ENCODE data around the gene SEC31A. TPM values are rescaled to one million over a fixed set of nuclear protein-coding genes. Genes with fewer than 3 reads are reported as not detected.
"Not testable (repeated sequence)": the region's sequence is repeated elsewhere in the genome, so short reads cannot be mapped to it uniquely, and the experiment has no call there.

Gene SEC31A
- total and polyA plus RNA-seq, 7 experiments from 2014 or later: 130 to 168 (median 147) TPM

GRCh38 chr4:82886147-82886942 lies 4.6 kb downstream of the SEC31A start:
- Mint-ChIP-seq H3K4me3 (peak overlapping the region in 1 of 10 donors; percentile 2), H3K27ac (peak overlapping the region in 3 of 9 donors; percentile 1 to 6 (median 5)), H3K9me3 (peaks cover 0 to 2% (median 0%) of the 10 kb centered on the region in 11 donors), H3K36me3 (peaks cover 0 to 18% (median 12%) of the 10 kb centered on the region in 5 donors), H3K4me1 (peaks cover 31 to 69% (median 60%) of the 10 kb centered on the region in 7 donors), H3K27me3 (no peaks in the 10 kb centered on the region)
- no peak overlapping the region for H3K4me3 ChIP-seq (ENCODE audit: low read length)
- peaks cover 7 to 11% of the 10 kb centered on the region in 2 donors for H3K4me1 ChIP-seq (ENCODE audit: control insufficient read depth in 2 of 2, insufficient read depth in 2 of 2, low read length in 2 of 2)
- H3K9me3 ChIP-seq (ENCODE audit: control insufficient read depth in 2 of 3, low read length in 3 of 3): no peaks in the 10 kb centered on the region
- no peaks in the 10 kb centered on the region for H3K27me3 ChIP-seq (ENCODE audit: control insufficient read depth in 2 of 2, insufficient read depth in 2 of 2, low read length in 2 of 2)
- DNase-seq (no peak), ATAC-seq (no peak)
- H3K27ac ChIP-seq (ENCODE audit: low read depth, low read length): no peak overlapping the region
- H3K36me3 ChIP-seq (ENCODE audit: control insufficient read depth in 2 of 3, insufficient read depth in 3 of 3, low read length in 3 of 3): peaks cover 0 to 7% (median 0%) of the 10 kb centered on the region in 3 experiments
- ChIA-PET POLR2A (interaction anchor here (0.5 to 1.7 kb wide), 8 partner anchors 10 to 515 kb away, joined by 3 to 6 read pairs (median 3); partner anchors contain the start of gene COPS4), CTCF (interaction anchor here (1.4 kb wide), 1 partner anchor 33 kb away, joined by 3 read pairs; no protein-coding TSS in a partner anchor)
- intact Hi-C loops (cut with micrococcal nuclease): no loop called here

GRCh38 chr4:82885410-82885809 lies 5.5 kb downstream of the SEC31A start:
- CTCF ChIA-PET: interaction anchor here (0.6 to 1.4 kb wide), 3 partner anchors 32 to 607 kb away, joined by 3 read pairs; no protein-coding TSS in a partner anchor

GRCh38 chr4:82868572-82868971 lies 22.4 kb downstream of the SEC31A start:
- intact Hi-C loops (cut with micrococcal nuclease): loop anchor here in 1 of 2 donors (10.0 kb wide), 1 partner anchor 494 kb away; the partner anchor contains the start of gene HNRNPD
- H3K4me3 ChIP-seq (ENCODE audit: low read length): no peak overlapping the region
- POLR2A ChIA-PET: interaction anchor here (1.0 kb wide), 1 partner anchor 32 kb away, joined by 3 read pairs; the partner anchor contains the start of gene THAP9
- no peaks in the 10 kb centered on the region for H3K9me3 ChIP-seq (ENCODE audit: control insufficient read depth in 2 of 3, low read length in 3 of 3)
- peaks cover 3 to 59% (median 28%) of the 10 kb centered on the region in 3 experiments for H3K36me3 ChIP-seq (ENCODE audit: control insufficient read depth in 2 of 3, insufficient read depth in 3 of 3, low read length in 3 of 3)
- H3K4me3 Mint-ChIP-seq: no peak overlapping the region
- no peaks in the 10 kb centered on the region for H3K27me3 ChIP-seq (ENCODE audit: control insufficient read depth in 2 of 2, insufficient read depth in 2 of 2, low read length in 2 of 2)
- CTCF ChIA-PET: no interaction called here
- H3K27ac Mint-ChIP-seq: peak overlapping the region in 1 of 9 donors; percentile 63
- peaks cover 13 to 19% of the 10 kb centered on the region in 2 donors for H3K4me1 ChIP-seq (ENCODE audit: control insufficient read depth in 2 of 2, insufficient read depth in 2 of 2, low read length in 2 of 2)
- no peaks in the 10 kb centered on the region for H3K9me3 Mint-ChIP-seq
- H3K4me1 Mint-ChIP-seq: peaks cover 17 to 39% (median 31%) of the 10 kb centered on the region in 7 donors
- ATAC-seq (no peak), DNase-seq (no peak)
- no peak overlapping the region for H3K27ac ChIP-seq (ENCODE audit: low read depth, low read length)
- H3K27me3 Mint-ChIP-seq: no peaks in the 10 kb centered on the region
- H3K36me3 Mint-ChIP-seq: peaks cover 7 to 57% (median 35%) of the 10 kb centered on the region in 5 donors

More at GRCh38 chr4:82885410-82885809, 5.5 kb downstream of the SEC31A start:
- no peak overlapping the region for H3K27ac ChIP-seq (ENCODE audit: low read depth, low read length)
- POLR2A ChIA-PET: interaction anchor here (0.6 to 1.7 kb wide), 4 partner anchors 17 to 59 kb away, joined by 3 to 6 read pairs (median 4); no protein-coding TSS in a partner anchor
- H3K9me3 ChIP-seq (ENCODE audit: control insufficient read depth in 2 of 3, low read length in 3 of 3): no peaks in the 10 kb centered on the region
- Mint-ChIP-seq H3K27me3 (no peaks in the 10 kb centered on the region), H3K4me3 (peak overlapping the region in 2 of 10 donors; percentile 2 to 7), H3K36me3 (peaks cover 0 to 19% (median 12%) of the 10 kb centered on the region in 5 donors), H3K9me3 (peaks cover 0 to 2% (median 0%) of the 10 kb centered on the region in 11 donors), H3K27ac (peak overlapping the region in 5 of 9 donors; percentile 1 to 38 (median 6)), H3K4me1 (peaks cover 35 to 71% (median 62%) of the 10 kb centered on the region in 7 donors)
- DNase-seq (no peak), ATAC-seq (no peak)
- peaks cover 7 to 11% of the 10 kb centered on the region in 2 donors for H3K4me1 ChIP-seq (ENCODE audit: control insufficient read depth in 2 of 2, insufficient read depth in 2 of 2, low read length in 2 of 2)
- no peaks in the 10 kb centered on the region for H3K27me3 ChIP-seq (ENCODE audit: control insufficient read depth in 2 of 2, insufficient read depth in 2 of 2, low read length in 2 of 2)
- intact Hi-C loops (cut with micrococcal nuclease): no loop called here
- no peak overlapping the region for H3K4me3 ChIP-seq (ENCODE audit: low read length)
- peaks cover 0 to 5% (median 0%) of the 10 kb centered on the region in 3 experiments for H3K36me3 ChIP-seq (ENCODE audit: control insufficient read depth in 2 of 3, insufficient read depth in 3 of 3, low read length in 3 of 3)

GRCh38 chr4:82866706-82867385 lies 24.1 kb downstream of the SEC31A start:
- CTCF ChIA-PET: interaction anchor here (0.7 kb wide), 1 partner anchor 17 kb away, joined by 3 read pairs; no protein-coding TSS in a partner anchor
- Histone ChIP-seq H3K27ac (ENCODE audit: low read depth, low read length) (peak overlapping the region; percentile 56), H3K36me3 (ENCODE audit: control insufficient read depth in 2 of 3, insufficient read depth in 3 of 3, low read length in 3 of 3) (peaks cover 3 to 54% (median 36%) of the 10 kb centered on the region in 3 experiments), H3K4me3 (ENCODE audit: low read length) (no peak overlapping the region), H3K4me1 (ENCODE audit: control insufficient read depth in 2 of 2, insufficient read depth in 2 of 2, low read length in 2 of 2) (peaks cover 13 to 19% of the 10 kb centered on the region in 2 donors), H3K9me3 (ENCODE audit: control insufficient read depth in 2 of 3, low read length in 3 of 3) (no peaks in the 10 kb centered on the region), H3K27me3 (ENCODE audit: control insufficient read depth in 2 of 2, insufficient read depth in 2 of 2, low read length in 2 of 2) (no peaks in the 10 kb centered on the region)
- H3K27ac Mint-ChIP-seq: peak overlapping the region; percentile 51 to 84 (median 76)
- ATAC-seq (no peak), DNase-seq (no peak)
- no peaks in the 10 kb centered on the region for H3K9me3 Mint-ChIP-seq
- H3K27me3 Mint-ChIP-seq: no peaks in the 10 kb centered on the region
- peaks cover 7 to 66% (median 43%) of the 10 kb centered on the region in 5 donors for H3K36me3 Mint-ChIP-seq
- POLR2A ChIA-PET: interaction anchor here (0.6 to 1.5 kb wide), 3 partner anchors 15 to 435 kb away, joined by 4 to 6 read pairs (median 5); no protein-coding TSS in a partner anchor
- peaks cover 17 to 40% (median 31%) of the 10 kb centered on the region in 7 donors for H3K4me1 Mint-ChIP-seq
- intact Hi-C loops (cut with micrococcal nuclease): loop anchor here in 1 of 2 donors (10.0 kb wide), 1 partner anchor 492 kb away; the partner anchor contains the start of gene HNRNPD
- peak overlapping the region in 8 of 10 donors; percentile 13 to 40 (median 26) for H3K4me3 Mint-ChIP-seq

- H3K27ac Mint-ChIP-seq: peak overlapping the region; percentile 44 to 94 (median 86)
- H3K27me3 Mint-ChIP-seq; H3K9me3 Mint-ChIP-seq; H3K27me3 ChIP-seq (ENCODE audit: control insufficient read depth in 2 of 2, insufficient read depth in 2 of 2, low read length in 2 of 2); CTCF ChIA-PET; H3K9me3 ChIP-seq (ENCODE audit: control insufficient read depth in 2 of 3, low read length in 3 of 3); ATAC-seq; H3K4me3 ChIP-seq (ENCODE audit: low read length); DNase-seq: not testable (repeated sequence)
- H3K27ac ChIP-seq (ENCODE audit: low read depth, low read length): peak overlapping the region; percentile 56
- POLR2A ChIA-PET: interaction anchor here (1.5 to 1.8 kb wide), 2 partner anchors 20 to 34 kb away, joined by 6 to 10 read pairs; partner anchors contain the start of gene THAP9
- peaks cover 7 to 70% (median 46%) of the 10 kb centered on the region in 5 donors for H3K36me3 Mint-ChIP-seq
- H3K4me3 Mint-ChIP-seq: peak overlapping the region in 8 of 10 donors; percentile 29 to 70 (median 50)
- H3K36me3 ChIP-seq (ENCODE audit: control insufficient read depth in 2 of 3, insufficient read depth in 3 of 3, low read length in 3 of 3): peaks cover 8 to 50% (median 36%) of the 10 kb centered on the region in 3 experiments
- intact Hi-C loops (cut with micrococcal nuclease): loop anchor here in 1 of 2 donors (10.0 kb wide), 1 partner anchor 491 kb away; the partner anchor contains the start of gene HNRNPD
- peaks cover 19 to 45% (median 33%) of the 10 kb centered on the region in 7 donors for H3K4me1 Mint-ChIP-seq
- H3K4me1 ChIP-seq (ENCODE audit: control insufficient read depth in 2 of 2, insufficient read depth in 2 of 2, low read length in 2 of 2): peaks cover 13 to 19% of the 10 kb centered on the region in 2 donors
Observed at GRCh38 chr4:82866033-82866432, 24.9 kb downstream of the SEC31A start.

All from naive thymus-derived CD4-positive, alpha-beta T cell (primary cell).